Thyroid gland (tissue), 4 donors: ENCODE measurements around the gene ATG16L1. TPM values are rescaled to one million over a fixed set of nuclear protein-coding genes. Genes with fewer than 3 reads are reported as not detected.

Source experiments
- DNase-seq, 2 donors: peaks; one replicate each; pipeline ENCODE4 v3.0.0-alpha.2; 2019
- H3K27ac ChIP-seq, 3 donors: fragments of 200-600 bp; sonication (generic); 1 replicate in 2 of 3; 2 replicates in 1 of 3; pipeline ENCODE4 v1.5.1; 2016 to 2019; ENCODE audit warnings: mild to moderate bottlenecking in 1 of 3, moderate library complexity in 1 of 3
- H3K27me3 ChIP-seq: fragments of 200-600 bp; sonication (generic); one replicate; pipeline ENCODE4 v1.5.1; 2019
- H3K36me3 ChIP-seq, 2 donors: fragments of 200-600 bp; sonication (generic); one replicate each; pipeline ENCODE4 v1.5.1; 2016 to 2019
- H3K4me1 ChIP-seq, 2 donors: fragments of 200-600 bp; sonication (generic); one replicate each; pipeline ENCODE4 v1.5.1; 2017 to 2019
- H3K4me3 ChIP-seq, 3 donors: fragments of 200-600 bp; sonication (generic); replicated peaks in 1 of 3; 1 replicate in 2 of 3; 2 replicates in 1 of 3; pipeline ENCODE4 v1.5.1; 2016; ENCODE audit warnings: mild to moderate bottlenecking in 1 of 3
- H3K9me3 ChIP-seq: fragments of 200-600 bp; sonication (generic); one replicate; pipeline ENCODE4 v1.5.1; 2017
- POLR2A ChIP-seq, 2 donors: fragments of 450-650 bp; IDR thresholded peaks; one replicate each; pipeline ENCODE4 v1.6.1; 2017; ENCODE audit warnings: antibody characterized with exemption in 2 of 2, mild to moderate bottlenecking in 2 of 2, moderate library complexity in 1 of 2
- WGBS, 2 donors: methylation state at CpG; one replicate each; pipeline ENCODE4 v1.1.5; 2017; 5-methylcytosine and 5-hydroxymethylcytosine counted together
- intact Hi-C: fragments of 100-400 bp; cut with DNase I; formaldehyde crosslinking; loops from one replicate; pipeline ENCODE4 v1.15.1; 2023
- total RNA-seq, 4 donors: library from RNA; depleted of rRNA; stranded (reverse); fragments of >200 nt; gene quantifications; one replicate each; pipeline ENCODE4 v1.2.3, GENCODE V29; 2016
- TF ChIP-seq, protein P1 (sequence below), 6 experiments: fragments of 200-600 bp in 3 of 6; fragments of 450-650 bp in 3 of 6; sonication (generic) in 3 of 6; IDR thresholded peaks; one replicate each; pipeline ENCODE4 v1.5.1; 2016 to 2019; ENCODE audit warnings: antibody characterized with exemption in 6 of 6, mild to moderate bottlenecking in 2 of 6, inconsistent platforms in 1 of 6, moderate library complexity in 1 of 6

Gene ATG16L1
- total RNA-seq, 4 donors from 2014 or later: 52.7 to 112 (median 78.9) TPM

DNA sequence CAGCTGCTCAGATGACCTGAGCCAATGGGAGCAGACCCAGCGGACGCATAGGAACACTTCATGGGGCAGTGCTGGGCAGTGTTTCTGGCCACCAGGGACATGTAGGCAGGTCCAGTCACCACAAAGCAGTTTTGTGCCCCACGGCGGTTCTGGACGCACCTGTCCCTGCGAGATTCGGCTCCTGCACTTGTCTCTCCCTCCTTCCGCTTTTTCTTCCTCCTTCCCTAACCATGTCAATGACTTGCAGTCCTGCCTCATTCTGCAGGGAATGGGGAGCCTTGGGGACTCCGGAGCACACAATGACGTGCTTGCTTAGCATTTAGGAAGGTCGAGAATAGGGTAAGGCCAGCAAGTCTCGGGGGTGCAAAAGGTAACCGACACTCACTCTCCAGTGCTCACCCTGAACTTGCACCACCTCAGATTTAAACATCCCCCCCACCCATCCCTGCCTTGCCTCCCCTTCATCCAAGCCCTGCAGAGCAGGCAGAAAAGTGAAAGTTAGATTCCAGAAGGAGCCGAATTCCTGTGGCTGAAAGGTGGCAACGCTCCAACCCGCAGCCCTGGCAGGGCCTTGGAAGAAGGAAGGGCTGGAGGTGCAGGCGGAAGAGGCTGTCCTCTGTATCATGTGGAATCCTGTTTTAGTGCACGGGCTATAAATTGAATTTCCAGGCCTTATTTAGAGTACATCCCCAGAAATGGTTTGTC, 40.5 kb upstream of the ATG16L1 start:
- 60 to 63% methylated on average over 17 to 18 of the region's 18 CpGs for WGBS, 2 donors
- peaks cover 4 to 22% of the 10 kb centered on the region in 2 donors for H3K4me1 ChIP-seq
- H3K9me3 ChIP-seq: no peaks in the 10 kb centered on the region
- H3K27ac ChIP-seq: no peak overlapping the region
- H3K36me3 ChIP-seq: no peaks in the 10 kb centered on the region
- TF ChIP-seq, protein P1, sequence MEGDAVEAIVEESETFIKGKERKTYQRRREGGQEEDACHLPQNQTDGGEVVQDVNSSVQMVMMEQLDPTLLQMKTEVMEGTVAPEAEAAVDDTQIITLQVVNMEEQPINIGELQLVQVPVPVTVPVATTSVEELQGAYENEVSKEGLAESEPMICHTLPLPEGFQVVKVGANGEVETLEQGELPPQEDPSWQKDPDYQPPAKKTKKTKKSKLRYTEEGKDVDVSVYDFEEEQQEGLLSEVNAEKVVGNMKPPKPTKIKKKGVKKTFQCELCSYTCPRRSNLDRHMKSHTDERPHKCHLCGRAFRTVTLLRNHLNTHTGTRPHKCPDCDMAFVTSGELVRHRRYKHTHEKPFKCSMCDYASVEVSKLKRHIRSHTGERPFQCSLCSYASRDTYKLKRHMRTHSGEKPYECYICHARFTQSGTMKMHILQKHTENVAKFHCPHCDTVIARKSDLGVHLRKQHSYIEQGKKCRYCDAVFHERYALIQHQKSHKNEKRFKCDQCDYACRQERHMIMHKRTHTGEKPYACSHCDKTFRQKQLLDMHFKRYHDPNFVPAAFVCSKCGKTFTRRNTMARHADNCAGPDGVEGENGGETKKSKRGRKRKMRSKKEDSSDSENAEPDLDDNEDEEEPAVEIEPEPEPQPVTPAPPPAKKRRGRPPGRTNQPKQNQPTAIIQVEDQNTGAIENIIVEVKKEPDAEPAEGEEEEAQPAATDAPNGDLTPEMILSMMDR (IDR thresholded peaks at IDR 0.05): no peak
- TF ChIP-seq POLR2A (IDR thresholded peaks at IDR 0.05): no peak
- DNase-seq: peak; percentile 45 to 68
- no peak overlapping the region for H3K4me3 ChIP-seq
- intact Hi-C loops: no loop called here
- no peaks in the 10 kb centered on the region for H3K27me3 ChIP-seq

DNA sequence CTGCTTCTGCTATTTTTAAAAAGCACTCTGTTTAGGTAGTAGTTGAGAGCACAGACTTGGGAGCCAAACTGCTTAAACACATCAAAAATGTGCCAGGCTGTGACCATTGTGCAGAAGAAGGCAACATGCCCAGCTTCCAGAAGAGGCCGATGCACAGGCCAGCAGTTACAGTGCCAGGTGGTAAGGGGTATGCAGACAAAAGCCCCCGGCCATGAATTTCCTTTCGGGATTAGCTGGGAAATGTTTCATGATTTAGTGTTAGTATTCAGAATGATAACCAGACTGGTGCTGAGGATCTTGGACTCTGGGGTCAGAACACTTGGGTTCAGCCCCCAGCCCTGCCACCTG, 40.0 kb upstream of the ATG16L1 start:
- intact Hi-C loops: no loop called here
- H3K4me3 ChIP-seq: no peak overlapping the region
- H3K27ac ChIP-seq: no peak overlapping the region
- WGBS, 2 donors: 46 to 60% methylated on average over 3 of the region's 3 CpGs
- H3K36me3 ChIP-seq: no peaks in the 10 kb centered on the region
- no peak for TF ChIP-seq POLR2A (IDR thresholded peaks at IDR 0.05)
- TF ChIP-seq, protein P1 (IDR thresholded peaks at IDR 0.05): no peak
- H3K27me3 ChIP-seq: no peaks in the 10 kb centered on the region
- no peaks in the 10 kb centered on the region for H3K9me3 ChIP-seq
- no peak for DNase-seq
- H3K4me1 ChIP-seq: peaks cover 4 to 22% of the 10 kb centered on the region in 2 donors

DNA sequence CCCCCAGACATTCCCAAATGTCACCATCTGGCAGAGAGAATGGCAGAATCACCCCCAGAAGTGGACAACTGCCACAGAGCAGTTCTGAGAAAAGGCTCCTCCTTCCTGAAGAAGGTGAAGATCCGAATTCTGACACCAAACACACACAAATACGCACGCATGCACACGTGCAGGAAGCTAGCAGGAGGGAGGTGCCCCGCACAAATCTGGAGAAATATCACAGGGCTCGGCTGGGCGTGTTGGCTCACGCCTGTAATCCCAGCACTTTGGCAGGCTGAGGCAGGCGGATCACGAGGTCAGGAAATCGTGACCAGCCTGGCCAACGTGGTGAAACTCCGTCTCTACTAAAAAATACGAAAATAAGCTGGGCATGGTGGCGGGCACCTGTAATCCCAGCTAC, 38.5 kb upstream of the ATG16L1 start:
- Histone ChIP-seq H3K9me3 (no peaks in the 10 kb centered on the region), H3K27me3 (no peaks in the 10 kb centered on the region), H3K4me3 (no peak overlapping the region), H3K36me3 (no peaks in the 10 kb centered on the region), H3K27ac (no peak overlapping the region), H3K4me1 (peaks cover 4 to 22% of the 10 kb centered on the region in 2 donors)
- 85 to 93% methylated on average over 15 of the region's 15 CpGs for WGBS, 2 donors
- no peak for TF ChIP-seq POLR2A (IDR thresholded peaks at IDR 0.05)
- TF ChIP-seq, protein P1 (IDR thresholded peaks at IDR 0.05): no peak
- DNase-seq: no peak
- intact Hi-C loops: no loop called here

- Histone ChIP-seq H3K36me3 (no peaks in the 10 kb centered on the region), H3K4me3 (no peak overlapping the region), H3K4me1 (peaks cover 4 to 20% of the 10 kb centered on the region in 2 donors), H3K27me3 (no peaks in the 10 kb centered on the region), H3K27ac (no peak overlapping the region), H3K9me3 (no peaks in the 10 kb centered on the region)
- intact Hi-C loops: no loop called here
- WGBS, 2 donors: 77 to 89% methylated on average over 6 of the region's 6 CpGs
- no peak for TF ChIP-seq POLR2A (IDR thresholded peaks at IDR 0.05)
- TF ChIP-seq, protein P1 (IDR thresholded peaks at IDR 0.05): no peak
- no peak for DNase-seq
Observed at GRCh38 chr2:233213975-233214374, 37.5 kb upstream of the ATG16L1 start.

DNA sequence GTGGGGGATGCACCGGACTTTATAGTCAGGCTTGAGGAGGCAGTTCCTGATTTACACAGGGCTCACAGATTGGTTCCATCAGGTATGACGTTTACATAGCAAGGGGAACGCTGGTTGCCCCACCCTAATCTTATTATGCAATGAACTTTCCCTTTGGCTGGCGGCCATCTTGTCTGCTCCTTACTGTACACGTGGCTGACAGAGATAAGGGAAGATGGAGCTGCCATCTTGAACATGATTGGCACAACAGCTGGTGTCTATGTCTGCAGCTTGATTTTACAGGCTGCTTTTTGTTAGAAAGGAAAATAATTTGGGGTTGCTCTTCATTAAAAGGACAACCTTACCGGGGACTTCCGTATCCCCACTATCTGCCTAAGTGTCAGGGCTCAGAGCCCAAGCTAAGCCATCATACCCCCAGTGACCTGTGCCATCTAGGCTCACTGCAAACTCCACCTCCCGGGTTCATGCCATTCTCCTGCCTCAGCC, 33.5 kb upstream of the ATG16L1 start:
- Histone ChIP-seq H3K4me1 (no peaks in the 10 kb centered on the region), H3K4me3 (no peak overlapping the region), H3K9me3 (no peaks in the 10 kb centered on the region), H3K27ac (no peak overlapping the region), H3K27me3 (no peaks in the 10 kb centered on the region), H3K36me3 (no peaks in the 10 kb centered on the region)
- TF ChIP-seq, protein P1 (IDR thresholded peaks at IDR 0.05): no peak
- TF ChIP-seq POLR2A (IDR thresholded peaks at IDR 0.05): no peak
- no peak for DNase-seq
- intact Hi-C loops: no loop called here
- 81 to 84% methylated on average over 8 of the region's 8 CpGs for WGBS, 2 donors
